Muscle of leg (tissue), 11 donors: ENCODE measurements around the gene MGAT5. TPM values are rescaled to one million over a fixed set of nuclear protein-coding genes. Genes with fewer than 3 reads are reported as not detected.
A peak's percentile ranks its signal among the peaks of the same experiment; 100 is the strongest.
"Not testable (repeated sequence)": the region's sequence is repeated elsewhere in the genome, so short reads cannot be mapped to it uniquely, and the experiment has no call there.

Experiments used
- DNase-seq: peaks from one replicate; pipeline ENCODE4 v3.0.0; 2013
- H3K27ac ChIP-seq: one replicate; pipeline ENCODE4 v1.5.1; 2013; ENCODE audit warnings: mild to moderate bottlenecking, low read length, control low read depth
- H3K27me3 ChIP-seq: one replicate; pipeline ENCODE4 v1.6.1; 2013; ENCODE audit warnings: low read length; ENCODE audit not compliant: control insufficient read depth, insufficient read depth
- H3K36me3 ChIP-seq: one replicate; pipeline ENCODE4 v1.6.1; 2013; ENCODE audit warnings: low read length; ENCODE audit not compliant: control insufficient read depth, insufficient read depth
- H3K4me1 ChIP-seq: one replicate; pipeline ENCODE4 v1.6.1; 2013; ENCODE audit warnings: low read length; ENCODE audit not compliant: control insufficient read depth, insufficient read depth
- H3K4me3 ChIP-seq: one replicate; pipeline ENCODE4 v1.5.1; 2013; ENCODE audit warnings: low read length, control low read depth
- H3K9me3 ChIP-seq: replicated peaks from 2 replicates; pipeline ENCODE4 v1.6.1; 2013; ENCODE audit warnings: low read depth, low read length; ENCODE audit not compliant: control insufficient read depth
- WGBS: methylation state at CpG from one replicate; pipeline ENCODE4 v1.1.5; 2013; ENCODE audit warnings: missing lambda C conversion rate; ENCODE audit not compliant: insufficient coverage; 5-methylcytosine and 5-hydroxymethylcytosine counted together
- polyA plus RNA-seq, 8 donors: library from polyadenylated mRNA; unstranded; fragments of 120-200 nt; gene quantifications; one replicate each; pipeline versions ENCODE4 v1.2.1 to v1.2.3, GENCODE V29; 2013; ENCODE audit warnings: inconsistent platforms in 1 of 8, low replicate concordance in 1 of 8; ENCODE audit not compliant: insufficient read length in 8 of 8, insufficient read depth in 1 of 8
- total RNA-seq: library from RNA; stranded (reverse); fragments of 120-200 nt; gene quantifications from one replicate; pipeline ENCODE4 v1.2.4, GENCODE V29; 2013

MGAT5 gene
- total and polyA plus RNA-seq, 9 donors = 14.5 to 29.7 (median 23.8) TPM

- 79% methylated on average over 4 of the region's 5 CpGs for WGBS
- Histone ChIP-seq H3K36me3 (no peaks in the 10 kb centered on the region), H3K4me3 (no peak overlapping the region), H3K4me1 (peaks cover 21% of the 10 kb centered on the region), H3K27ac (no peak overlapping the region), H3K9me3 (no peaks in the 10 kb centered on the region), H3K27me3 (no peaks in the 10 kb centered on the region)
- no peak for DNase-seq
Measured at GRCh38 chr2:134283661-134284060, 29.8 kb downstream of the MGAT5 start.

GRCh38 chr2:134284119-134284670, 30.3 kb downstream of the MGAT5 start:
- H3K27ac ChIP-seq = no peak overlapping the region
- no peaks in the 10 kb centered on the region for H3K27me3 ChIP-seq
- no CpG with 5 or more reads among the region's 1 CpG for WGBS
- peaks cover 20% of the 10 kb centered on the region for H3K4me1 ChIP-seq
- no peaks in the 10 kb centered on the region for H3K36me3 ChIP-seq
- H3K9me3 ChIP-seq = no peaks in the 10 kb centered on the region
- no peak for DNase-seq
- H3K4me3 ChIP-seq = no peak overlapping the region

- H3K27ac ChIP-seq = no peak overlapping the region
- H3K4me3 ChIP-seq = no peak overlapping the region
- no peaks in the 10 kb centered on the region for H3K27me3 ChIP-seq
- WGBS = no CpG with 5 or more reads among the region's 2 CpGs
- DNase-seq = no peak
- peaks cover 19% of the 10 kb centered on the region for H3K4me1 ChIP-seq
- H3K9me3 ChIP-seq = no peaks in the 10 kb centered on the region
- H3K36me3 ChIP-seq = no peaks in the 10 kb centered on the region
Measured at GRCh38 chr2:134287323-134287722, 33.5 kb downstream of the MGAT5 start.

GRCh38 chr2:134288814-134289213, 34.9 kb downstream of the MGAT5 start:
- peaks cover 16% of the 10 kb centered on the region for H3K4me1 ChIP-seq
- WGBS = 94% methylated on average over 3 of the region's 3 CpGs

GRCh38 chr2:134289225-134289624, 35.4 kb downstream of the MGAT5 start:
- DNase-seq = no peak
- peaks cover 16% of the 10 kb centered on the region for H3K4me1 ChIP-seq
- H3K36me3 ChIP-seq = no peaks in the 10 kb centered on the region
- no peaks in the 10 kb centered on the region for H3K27me3 ChIP-seq
- no peaks in the 10 kb centered on the region for H3K9me3 ChIP-seq
- no peak overlapping the region for H3K4me3 ChIP-seq
- 98% methylated on average over 6 of the region's 6 CpGs for WGBS
- H3K27ac ChIP-seq = no peak overlapping the region

More at GRCh38 chr2:134288814-134289213, 34.9 kb downstream of the MGAT5 start:
- Histone ChIP-seq H3K9me3 (no peaks in the 10 kb centered on the region), H3K27ac (no peak overlapping the region), H3K36me3 (no peaks in the 10 kb centered on the region), H3K4me3 (no peak overlapping the region), H3K27me3 (no peaks in the 10 kb centered on the region)
- DNase-seq = no peak

GRCh38 chr2:134290358-134290757, 36.5 kb downstream of the MGAT5 start:
- H3K9me3 ChIP-seq = no peaks in the 10 kb centered on the region
- H3K27me3 ChIP-seq = no peaks in the 10 kb centered on the region
- H3K4me1 ChIP-seq = peaks cover 16% of the 10 kb centered on the region
- no peaks in the 10 kb centered on the region for H3K36me3 ChIP-seq
- no peak for DNase-seq
- no peak overlapping the region for H3K4me3 ChIP-seq
- no peak overlapping the region for H3K27ac ChIP-seq

- Histone ChIP-seq H3K27me3 (no peaks in the 10 kb centered on the region), H3K36me3 (no peaks in the 10 kb centered on the region), H3K27ac (no peak overlapping the region), H3K4me1 (peaks cover 15% of the 10 kb centered on the region), H3K9me3 (no peaks in the 10 kb centered on the region), H3K4me3 (no peak overlapping the region)
- 90% methylated on average over 3 of the region's 3 CpGs for WGBS
- no peak for DNase-seq
Measured at GRCh38 chr2:134292514-134292913, 38.6 kb downstream of the MGAT5 start.

- Histone ChIP-seq H3K27ac (no peak overlapping the region), H3K4me1 (peaks cover 10% of the 10 kb centered on the region)
Measured at GRCh38 chr2:134293719-134294537, 40.1 kb downstream of the MGAT5 start.

GRCh38 chr2:134294598-134294997, 40.7 kb downstream of the MGAT5 start:
- H3K4me1 ChIP-seq, DNase-seq, H3K27ac ChIP-seq, H3K27me3 ChIP-seq, H3K36me3 ChIP-seq, H3K4me3 ChIP-seq, H3K9me3 ChIP-seq: not testable (repeated sequence)
- WGBS = 83% methylated on average over 2 of the region's 3 CpGs

More at GRCh38 chr2:134293719-134294537, 40.1 kb downstream of the MGAT5 start:
- H3K4me3 ChIP-seq = no peak overlapping the region
- WGBS = 100% methylated on average over 2 of the region's 8 CpGs
- peaks cover under 1% of the 10 kb centered on the region for H3K36me3 ChIP-seq
- H3K9me3 ChIP-seq = no peaks in the 10 kb centered on the region
- no peak for DNase-seq
- H3K27me3 ChIP-seq = no peaks in the 10 kb centered on the region

GRCh38 chr2:134295441-134295840, 41.6 kb downstream of the MGAT5 start:
- H3K9me3 ChIP-seq = no peaks in the 10 kb centered on the region
- H3K27ac ChIP-seq = peak overlapping the region; percentile 5
- no CpG with 5 or more reads among the region's 3 CpGs for WGBS
- peaks cover 2% of the 10 kb centered on the region for H3K4me1 ChIP-seq
- peaks cover 2% of the 10 kb centered on the region for H3K36me3 ChIP-seq
- H3K4me3 ChIP-seq = no peak overlapping the region
- H3K27me3 ChIP-seq = no peaks in the 10 kb centered on the region
- no peak for DNase-seq
